GM18508 (cell line): ENCODE results near the gene PPL.

Source experiments
- ATAC-seq: cut with Tn5 transposase; IDR thresholded peaks from one replicate; pipeline ENCODE4 v1.9.1; 2021; ENCODE audit warnings: moderate number of reproducible peaks; ENCODE audit not compliant: insufficient read depth, unreplicated experiment

The PPL gene

DNA sequence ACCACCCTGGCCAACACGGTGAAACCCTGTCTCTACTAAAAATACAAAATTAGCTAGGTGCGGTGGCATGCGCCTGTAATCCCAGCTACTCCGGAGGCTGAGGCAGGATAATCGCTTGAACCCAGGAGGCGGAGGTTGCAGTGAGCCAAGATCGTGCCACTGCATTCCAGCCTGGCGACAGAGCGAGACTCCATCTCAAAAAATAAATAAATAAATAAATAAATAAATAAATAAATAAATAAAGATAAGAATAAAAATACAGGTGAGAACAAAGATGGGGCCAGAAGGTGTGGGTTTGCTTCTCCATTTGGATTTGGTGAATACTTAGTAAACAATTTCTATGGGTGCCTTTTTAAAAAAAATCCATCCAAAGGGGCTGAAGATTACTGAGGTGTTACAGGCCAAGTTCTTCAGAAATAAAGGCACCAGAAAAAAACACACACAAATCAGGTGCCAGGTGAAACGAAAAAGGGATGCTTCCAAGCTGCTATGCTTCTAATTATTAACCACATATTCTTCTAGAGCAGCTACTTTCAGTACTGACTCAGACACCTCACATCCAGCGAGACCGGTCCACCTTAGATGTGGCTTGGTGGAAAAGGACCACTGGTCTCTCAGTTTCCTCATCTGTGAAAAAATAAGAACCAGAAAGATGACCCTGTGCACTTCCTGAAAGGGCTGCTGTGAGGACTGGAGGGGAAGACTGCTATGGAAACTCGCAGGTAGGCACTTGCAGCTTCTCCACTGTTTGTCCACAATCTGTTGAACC is 99.0 kb downstream of the PPL start:
- ATAC-seq: no peak

DNA sequence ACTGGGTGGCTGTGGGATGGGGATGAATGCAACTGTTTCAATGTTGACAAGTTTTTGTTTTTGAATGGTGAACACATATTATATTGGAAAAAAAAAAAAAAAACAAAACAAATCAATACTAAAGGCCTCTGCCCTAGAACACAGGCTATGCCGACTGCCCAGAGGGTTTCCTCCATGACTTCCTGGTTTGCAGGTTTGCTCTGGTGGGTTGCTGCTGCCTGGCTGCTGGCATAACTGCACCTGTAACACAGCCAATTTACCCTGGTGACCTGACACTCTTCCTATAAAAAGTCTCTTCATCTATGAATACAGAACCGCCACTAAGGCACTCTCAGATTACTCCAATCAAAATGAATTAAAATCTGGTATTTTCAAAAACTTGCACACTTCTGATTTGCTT is 100.2 kb downstream of the PPL start:
- ATAC-seq: no peak

DNA sequence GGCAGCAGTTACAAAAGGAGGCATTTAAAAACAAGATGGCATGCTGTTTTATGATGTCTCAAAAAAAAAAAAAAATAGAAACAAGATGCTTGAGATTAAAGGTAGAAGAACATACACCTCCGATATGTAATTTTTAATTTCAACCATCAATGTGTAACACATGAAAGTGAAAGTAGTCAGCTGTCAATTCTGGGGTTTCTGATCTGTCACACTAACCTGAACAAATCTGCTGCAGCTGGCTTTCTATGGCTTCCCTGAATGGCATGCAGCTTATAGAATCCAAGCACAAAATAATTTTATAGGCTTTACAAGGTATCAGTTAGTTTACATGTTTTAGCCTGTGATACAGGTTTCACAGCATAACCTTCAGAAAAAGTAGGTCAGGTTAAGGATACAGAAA is 103.4 kb downstream of the PPL start:
- ATAC-seq: no peak

GRCh38 chr16:4832698-4833343 is 104.1 kb downstream of the PPL start:
- no peak for ATAC-seq
